ENCODE data around the gene ADAT3. TPM values are rescaled to one million over a fixed set of nuclear protein-coding genes. Genes with fewer than 3 reads are reported as not detected.

The ADAT3 gene
- total RNA-seq, 6 experiments from 2014 or later = 1.8 to 5.3 (median 2.7) TPM

DNA sequence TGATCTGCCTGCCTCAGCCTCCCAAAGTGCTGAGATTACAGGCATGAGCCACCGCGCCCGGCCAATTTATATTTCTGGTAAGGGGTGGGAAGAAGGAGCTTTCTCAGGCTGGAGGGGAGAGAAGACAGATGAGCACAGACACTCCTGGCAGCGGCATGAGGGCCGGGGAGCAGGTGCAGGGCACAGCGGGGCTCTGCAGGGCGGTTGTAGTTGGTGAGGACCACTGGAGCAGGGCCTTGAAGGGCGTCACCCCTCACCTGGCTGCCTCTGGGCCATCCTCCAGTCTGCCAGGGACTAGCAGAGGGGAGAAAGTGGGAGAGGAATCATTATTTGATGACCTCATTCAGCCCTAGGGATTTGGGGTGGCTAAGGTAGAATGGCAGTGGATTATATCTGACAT, 27.2 kb downstream of the ADAT3 start:
- Histone ChIP-seq H3K27me3 (no peaks in the 10 kb centered on the region), H3K27ac (no peak overlapping the region), H3K4me1 (peaks cover 0 to 6% (median 0%) of the 10 kb centered on the region in 4 donors), H3K4me3 (no peak overlapping the region), H3K9me3 (no peaks in the 10 kb centered on the region), H3K36me3 (no peaks in the 10 kb centered on the region)
- DNase-seq (no peak), ATAC-seq (no peak)
- no peak for TF ChIP-seq POLR2A (IDR thresholded peaks at IDR 0.05)
- TF ChIP-seq, protein P1, sequence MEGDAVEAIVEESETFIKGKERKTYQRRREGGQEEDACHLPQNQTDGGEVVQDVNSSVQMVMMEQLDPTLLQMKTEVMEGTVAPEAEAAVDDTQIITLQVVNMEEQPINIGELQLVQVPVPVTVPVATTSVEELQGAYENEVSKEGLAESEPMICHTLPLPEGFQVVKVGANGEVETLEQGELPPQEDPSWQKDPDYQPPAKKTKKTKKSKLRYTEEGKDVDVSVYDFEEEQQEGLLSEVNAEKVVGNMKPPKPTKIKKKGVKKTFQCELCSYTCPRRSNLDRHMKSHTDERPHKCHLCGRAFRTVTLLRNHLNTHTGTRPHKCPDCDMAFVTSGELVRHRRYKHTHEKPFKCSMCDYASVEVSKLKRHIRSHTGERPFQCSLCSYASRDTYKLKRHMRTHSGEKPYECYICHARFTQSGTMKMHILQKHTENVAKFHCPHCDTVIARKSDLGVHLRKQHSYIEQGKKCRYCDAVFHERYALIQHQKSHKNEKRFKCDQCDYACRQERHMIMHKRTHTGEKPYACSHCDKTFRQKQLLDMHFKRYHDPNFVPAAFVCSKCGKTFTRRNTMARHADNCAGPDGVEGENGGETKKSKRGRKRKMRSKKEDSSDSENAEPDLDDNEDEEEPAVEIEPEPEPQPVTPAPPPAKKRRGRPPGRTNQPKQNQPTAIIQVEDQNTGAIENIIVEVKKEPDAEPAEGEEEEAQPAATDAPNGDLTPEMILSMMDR (IDR thresholded peaks at IDR 0.05) = no peak
- 0% methylated on average over 1 of the region's 8 CpGs for WGBS (ENCODE audit: insufficient coverage, low coverage, low lambda C conversion rate, missing lambda C conversion rate)
- intact Hi-C loops (cut with DNase I) = no loop called here

DNA sequence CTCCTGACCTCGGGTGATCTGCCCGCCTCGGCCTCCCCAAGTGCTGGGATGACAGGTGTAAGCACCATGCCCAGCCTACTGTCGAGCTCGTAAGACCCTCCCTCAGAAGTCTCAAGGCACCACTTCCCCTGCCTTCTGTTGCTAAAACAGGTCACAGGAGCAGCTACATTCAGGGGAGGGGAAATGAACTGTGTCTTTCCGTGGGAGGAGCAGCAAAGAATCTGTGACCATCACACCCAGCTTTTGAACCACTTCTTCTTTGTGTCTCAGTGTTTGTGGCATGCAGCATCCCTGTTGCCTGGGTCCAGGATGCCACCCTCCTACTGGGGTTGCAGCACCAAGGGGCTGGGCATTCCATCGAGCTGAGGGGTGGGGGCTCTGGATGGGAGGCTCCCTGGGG, 28.0 kb downstream of the ADAT3 start:
- Histone ChIP-seq H3K27ac (no peak overlapping the region), H3K27me3 (no peaks in the 10 kb centered on the region), H3K36me3 (no peaks in the 10 kb centered on the region), H3K4me3 (no peak overlapping the region), H3K4me1 (peaks cover 0 to 6% (median 0%) of the 10 kb centered on the region in 4 donors), H3K9me3 (no peaks in the 10 kb centered on the region)
- ATAC-seq = no peak
- WGBS (ENCODE audit: insufficient coverage, low coverage, low lambda C conversion rate, missing lambda C conversion rate) = 75% methylated on average over 5 of the region's 7 CpGs
- TF ChIP-seq, protein P1 (IDR thresholded peaks at IDR 0.05) = no peak
- no peak for TF ChIP-seq POLR2A (IDR thresholded peaks at IDR 0.05)
- intact Hi-C loops (cut with DNase I) = no loop called here
- DNase-seq = no peak

DNA sequence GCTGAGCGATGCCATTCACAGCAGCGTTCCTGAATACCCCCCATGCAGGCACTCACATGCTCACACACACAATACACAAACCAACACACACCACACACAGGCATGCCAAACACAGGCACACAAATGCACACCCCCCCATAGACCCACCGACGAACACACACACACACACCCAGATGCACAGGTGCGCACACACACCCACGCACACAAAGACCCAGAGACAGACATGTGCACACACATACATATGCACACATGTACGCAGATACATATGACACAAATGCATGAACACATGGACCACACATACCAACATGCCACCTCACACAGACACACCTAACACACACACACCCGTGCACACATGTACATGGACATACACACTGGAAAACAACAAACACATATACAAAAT, 28.7 kb downstream of the ADAT3 start:
- H3K27ac ChIP-seq = no peak overlapping the region
- H3K4me3 ChIP-seq = no peak overlapping the region
- H3K4me1 ChIP-seq = peaks cover 0 to 6% (median 0%) of the 10 kb centered on the region in 4 donors
- H3K36me3 ChIP-seq = no peaks in the 10 kb centered on the region
- ATAC-seq (no peak), DNase-seq (no peak)
- 100% methylated on average over 2 of the region's 8 CpGs for WGBS (ENCODE audit: insufficient coverage, low coverage, low lambda C conversion rate, missing lambda C conversion rate)
- TF ChIP-seq POLR2A (IDR thresholded peaks at IDR 0.05) = no peak
- TF ChIP-seq, protein P1 (IDR thresholded peaks at IDR 0.05) = no peak
- no peaks in the 10 kb centered on the region for H3K9me3 ChIP-seq
- H3K27me3 ChIP-seq = no peaks in the 10 kb centered on the region
- intact Hi-C loops (cut with DNase I) = no loop called here

DNA sequence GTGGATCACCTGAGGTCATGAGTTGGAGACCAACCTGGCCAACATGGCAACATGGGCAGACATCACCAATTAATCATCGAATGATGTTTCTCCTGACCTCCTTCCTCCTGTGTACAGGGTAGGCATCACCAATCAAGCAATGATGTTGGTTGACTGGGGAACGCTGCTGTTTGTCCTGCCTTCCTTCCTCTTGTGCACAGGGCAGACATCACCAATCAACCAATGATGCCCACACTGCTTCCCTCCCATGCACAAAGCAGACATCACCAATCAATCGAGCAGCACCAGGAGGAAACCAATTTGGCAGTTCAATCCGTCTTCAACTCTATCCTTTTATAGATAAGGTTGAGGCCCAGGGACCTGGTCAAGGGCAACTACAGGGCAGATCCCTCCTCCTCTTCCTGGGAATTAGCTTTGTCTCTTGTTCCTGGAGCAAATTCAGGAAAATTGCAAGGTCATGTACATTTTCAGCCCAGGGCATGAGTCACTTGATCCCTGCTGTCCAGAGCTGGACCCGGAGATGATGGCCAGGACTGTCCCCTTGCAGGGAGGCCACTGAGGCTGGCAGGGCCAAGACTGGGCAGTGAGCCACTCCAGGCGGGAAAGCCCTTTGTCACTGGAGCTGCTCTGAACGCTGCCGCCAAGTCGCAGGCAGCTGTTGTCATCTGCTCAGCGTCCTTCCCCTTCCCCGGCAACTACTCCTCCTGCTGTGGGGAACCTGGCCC, 30.4 kb downstream of the ADAT3 start:
- ATAC-seq = peak; percentile 34 to 66 (median 59)
- no peaks in the 10 kb centered on the region for H3K36me3 ChIP-seq
- no peaks in the 10 kb centered on the region for H3K27me3 ChIP-seq
- WGBS (ENCODE audit: insufficient coverage, low coverage, low lambda C conversion rate, missing lambda C conversion rate) = 46% methylated on average over 5 of the region's 11 CpGs
- H3K4me3 ChIP-seq = no peak overlapping the region
- intact Hi-C loops (cut with DNase I) = no loop called here
- no peak for TF ChIP-seq POLR2A (IDR thresholded peaks at IDR 0.05)
- TF ChIP-seq, protein P1 (IDR thresholded peaks at IDR 0.05) = no peak
- H3K9me3 ChIP-seq = no peaks in the 10 kb centered on the region
- peak in 2 of 3 donors; percentile 64 to 69 for DNase-seq
- peaks cover 0 to 6% (median 2%) of the 10 kb centered on the region in 4 donors for H3K4me1 ChIP-seq
- no peak overlapping the region for H3K27ac ChIP-seq
